ENCODE measurements around the gene KLF11.

KLF11 gene

DNA sequence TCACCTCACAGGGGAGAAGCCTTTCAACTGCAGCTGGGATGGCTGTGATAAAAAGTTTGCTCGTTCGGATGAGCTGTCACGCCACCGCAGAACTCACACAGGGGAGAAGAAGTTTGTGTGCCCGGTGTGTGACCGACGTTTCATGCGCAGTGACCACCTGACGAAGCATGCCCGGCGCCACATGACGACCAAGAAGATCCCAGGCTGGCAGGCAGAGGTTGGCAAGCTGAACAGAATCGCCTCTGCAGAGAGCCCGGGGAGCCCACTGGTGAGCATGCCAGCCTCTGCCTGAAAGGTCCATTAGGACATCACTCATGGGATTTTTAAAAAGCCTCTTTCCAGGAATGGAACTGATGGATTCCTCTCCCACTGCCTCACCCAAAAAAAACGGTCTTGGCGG is 8.9 kb downstream of the KLF11 start:
- no peak for DNase-seq (ENCODE audit: insufficient read length)
- TF ChIP-seq TAF1 (IDR thresholded peaks at IDR 0.05; ENCODE audit: borderline replicate concordance, low read depth, low read length) = no peak
- FAIRE-seq = no peak

DNA sequence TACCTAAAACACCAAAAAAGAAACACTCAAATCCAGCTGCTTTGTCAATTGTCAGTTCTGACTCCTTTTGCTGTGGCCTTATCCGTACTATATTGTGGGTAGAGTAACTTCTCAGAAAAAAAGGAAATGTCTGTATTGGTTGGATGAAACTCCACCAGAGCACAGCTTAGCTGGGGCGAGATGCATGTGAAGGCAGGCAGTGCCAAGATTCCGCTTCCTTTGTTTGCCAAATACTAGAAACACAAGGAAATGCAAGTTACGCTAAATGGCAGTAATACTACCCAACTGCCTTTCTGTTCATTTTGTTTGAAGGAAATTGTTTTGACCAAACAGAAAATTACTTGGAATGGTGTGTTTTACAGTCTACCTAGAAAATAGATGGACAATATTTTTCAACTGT is 10.0 kb downstream of the KLF11 start:
- TF ChIP-seq TAF1 (IDR thresholded peaks at IDR 0.05; ENCODE audit: borderline replicate concordance, low read depth, low read length) (no peak), POLR2AphosphoS5 (IDR thresholded peaks at IDR 0.05; ENCODE audit: low read depth, low read length) (no peak), POLR2A (IDR thresholded peaks at IDR 0.05; ENCODE audit: low read depth, low read length) (no peak)
- no peak for FAIRE-seq
- no peak for DNase-seq (ENCODE audit: insufficient read length)

DNA sequence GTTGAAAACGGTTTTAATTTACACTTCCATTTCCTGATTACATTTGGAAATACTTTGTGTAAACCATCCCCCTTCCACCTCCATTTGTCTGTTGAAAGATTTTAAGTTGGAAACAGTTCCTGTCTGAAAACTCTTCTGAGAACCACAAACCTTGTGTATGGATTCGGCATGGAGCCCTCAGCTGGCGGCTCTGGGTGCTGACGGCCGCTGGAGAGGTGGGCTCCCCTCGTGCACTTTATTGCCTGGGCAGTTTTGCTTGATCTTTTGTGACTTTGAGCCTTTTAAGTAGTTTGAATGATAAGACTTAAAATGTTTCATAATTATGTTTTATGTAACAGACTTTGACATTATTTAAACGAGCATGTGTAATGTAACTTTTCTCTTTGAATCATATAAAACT is 11.1 kb downstream of the KLF11 start:
- TF ChIP-seq TAF1 (IDR thresholded peaks at IDR 0.05; ENCODE audit: borderline replicate concordance, low read depth, low read length) (no peak), POLR2A (IDR thresholded peaks at IDR 0.05; ENCODE audit: low read depth, low read length) (no peak), POLR2AphosphoS5 (IDR thresholded peaks at IDR 0.05; ENCODE audit: low read depth, low read length) (no peak)
- no peak for FAIRE-seq
- DNase-seq (ENCODE audit: insufficient read length) = no peak

DNA sequence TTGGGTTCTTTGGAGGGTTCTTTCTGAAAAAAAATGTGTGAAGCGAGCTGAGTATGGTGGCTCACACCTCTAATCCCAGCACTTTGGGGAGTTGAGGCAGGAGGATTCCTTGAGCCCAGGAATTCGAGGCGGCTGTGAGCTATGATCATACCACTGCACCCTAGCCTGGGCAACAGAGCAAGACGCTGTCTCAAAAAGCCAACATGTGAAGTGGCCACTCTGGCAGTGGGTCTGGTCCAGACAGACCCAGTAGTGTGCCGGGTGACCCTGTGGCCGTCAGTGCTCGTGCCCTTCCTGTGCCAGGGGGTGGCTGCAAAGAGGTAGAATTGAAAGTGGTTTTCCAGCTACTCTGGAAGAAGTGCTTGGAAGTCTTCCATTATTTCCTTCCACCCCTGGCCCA is 11.6 kb downstream of the KLF11 start:
- TF ChIP-seq TAF1 (IDR thresholded peaks at IDR 0.05; ENCODE audit: borderline replicate concordance, low read depth, low read length) (no peak), POLR2AphosphoS5 (IDR thresholded peaks at IDR 0.05; ENCODE audit: low read depth, low read length) (no peak), POLR2A (IDR thresholded peaks at IDR 0.05; ENCODE audit: low read depth, low read length) (no peak)
- FAIRE-seq (no peak), DNase-seq (ENCODE audit: insufficient read length) (no peak)

DNA sequence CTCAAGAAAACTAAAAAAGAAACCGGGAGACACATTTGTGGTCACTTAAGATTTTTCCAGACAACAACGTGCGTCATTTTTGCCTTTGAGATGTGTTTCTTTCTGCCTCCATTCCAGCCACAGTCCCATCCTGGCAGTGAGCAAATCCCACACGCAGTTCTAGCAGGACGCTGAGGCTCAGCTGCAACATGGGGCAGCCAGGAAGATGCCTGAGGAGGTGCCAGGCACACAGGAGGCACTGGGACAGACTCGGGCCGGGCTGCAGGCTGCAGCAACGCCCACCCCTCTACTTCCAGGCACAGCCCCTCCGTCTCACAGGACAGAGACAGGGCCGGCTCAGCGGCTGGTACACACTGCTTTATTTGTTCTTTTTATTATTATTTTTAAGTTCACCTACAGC is 13.1 kb downstream of the KLF11 start:
- no peak for FAIRE-seq
- TF ChIP-seq POLR2A (IDR thresholded peaks at IDR 0.05; ENCODE audit: low read depth, low read length) = no peak
- TF ChIP-seq POLR2AphosphoS5 (IDR thresholded peaks at IDR 0.05; ENCODE audit: low read depth, low read length) = no peak
- no peak for TF ChIP-seq TAF1 (IDR thresholded peaks at IDR 0.05; ENCODE audit: borderline replicate concordance, low read depth, low read length)
- DNase-seq (ENCODE audit: insufficient read length) = no peak

DNA sequence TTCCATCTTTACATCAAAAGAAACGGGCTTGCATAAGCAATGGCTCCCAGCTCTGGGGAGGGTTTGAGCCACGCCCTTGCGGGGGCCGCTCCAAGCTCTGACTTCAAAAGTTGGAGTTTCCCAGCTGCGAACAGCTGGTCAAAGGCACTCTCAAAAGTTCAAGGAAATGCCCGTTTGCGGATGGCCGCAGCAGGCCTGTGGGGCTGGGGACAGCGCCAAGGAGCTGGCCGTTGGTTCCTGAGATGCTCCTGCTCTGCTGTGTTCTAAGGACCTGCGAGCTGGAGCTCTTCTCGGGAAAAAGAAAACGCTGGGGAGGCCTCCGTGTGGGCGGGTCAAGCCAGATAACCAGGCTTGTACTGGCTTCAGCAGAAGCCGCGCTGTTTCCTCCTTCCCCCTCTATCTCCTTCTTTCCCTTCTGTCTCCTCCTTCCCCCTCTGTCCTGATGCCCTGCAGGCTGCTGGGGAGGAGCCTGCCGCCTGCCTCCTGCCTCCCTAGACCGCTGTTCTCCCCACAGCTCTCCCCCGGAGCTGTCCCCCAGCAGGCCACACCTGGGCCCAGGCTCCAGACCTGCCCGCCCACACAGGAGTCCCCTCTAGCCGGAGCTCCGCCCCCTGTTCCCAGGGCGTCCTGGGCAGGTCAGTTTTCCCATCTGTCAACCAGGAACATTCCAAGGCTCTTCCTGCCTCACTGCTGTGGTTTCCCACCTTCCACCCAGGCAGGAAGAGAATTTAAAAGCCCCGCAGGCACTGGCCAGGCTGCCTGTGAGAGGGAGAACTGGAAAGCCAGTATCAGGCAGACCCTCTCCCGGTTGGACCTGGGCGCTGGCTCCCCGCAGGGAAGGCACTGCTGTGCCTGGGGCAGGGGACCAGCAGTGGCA is 14.1 kb downstream of the KLF11 start:
- no peak for DNase-seq (ENCODE audit: insufficient read length)
- TF ChIP-seq POLR2A (IDR thresholded peaks at IDR 0.05; ENCODE audit: low read depth, low read length) (no peak), POLR2AphosphoS5 (IDR thresholded peaks at IDR 0.05; ENCODE audit: low read depth, low read length) (no peak), TAF1 (IDR thresholded peaks at IDR 0.05; ENCODE audit: borderline replicate concordance, low read depth, low read length) (no peak)

DNA sequence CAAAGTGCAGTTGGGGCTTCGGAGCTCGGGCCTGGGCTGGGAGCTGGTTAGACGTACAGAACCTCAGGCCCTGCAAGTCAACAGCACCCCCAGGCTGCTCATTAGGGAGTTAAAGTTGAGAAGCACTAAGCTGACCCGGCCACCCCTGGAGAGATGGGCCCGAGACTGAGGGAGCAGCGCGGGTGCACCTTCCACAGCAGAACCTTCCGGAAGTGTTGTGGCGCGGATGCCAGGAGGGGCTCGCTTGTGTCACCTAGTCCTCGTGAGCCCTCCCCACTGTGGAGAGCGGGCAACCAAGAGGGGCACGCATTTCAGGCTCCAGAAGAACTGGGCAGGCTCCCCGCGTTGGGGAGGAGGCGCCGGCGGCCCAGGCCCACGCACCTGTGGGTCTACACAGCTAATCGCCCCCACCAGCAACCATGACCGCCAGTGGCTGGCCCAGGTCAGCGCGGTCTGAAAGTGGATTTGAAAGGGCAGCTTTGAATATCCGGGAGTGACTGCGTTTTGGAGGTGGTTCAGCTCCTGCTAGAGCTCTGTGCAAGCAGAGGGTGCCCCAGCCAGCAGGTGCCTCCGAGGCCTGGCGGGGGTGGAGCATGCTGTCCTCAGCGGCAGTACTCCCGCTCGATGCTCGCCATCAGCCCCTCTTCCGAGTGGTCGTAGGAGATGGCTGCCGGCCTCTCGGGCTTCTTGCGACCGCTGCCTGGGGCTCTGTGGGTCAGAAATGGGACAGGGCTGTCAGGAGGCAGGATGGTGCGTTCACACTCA is 15.1 kb downstream of the KLF11 start:
- TF ChIP-seq POLR2AphosphoS5 (IDR thresholded peaks at IDR 0.05; ENCODE audit: low read depth, low read length) (no peak), TAF1 (IDR thresholded peaks at IDR 0.05; ENCODE audit: borderline replicate concordance, low read depth, low read length) (no peak), POLR2A (IDR thresholded peaks at IDR 0.05; ENCODE audit: low read depth, low read length) (no peak)
- FAIRE-seq = no peak
- no peak for DNase-seq (ENCODE audit: insufficient read length)

More for the DNA sequence above, 14.1 kb downstream of the KLF11 start:
- no peak for FAIRE-seq

DNA sequence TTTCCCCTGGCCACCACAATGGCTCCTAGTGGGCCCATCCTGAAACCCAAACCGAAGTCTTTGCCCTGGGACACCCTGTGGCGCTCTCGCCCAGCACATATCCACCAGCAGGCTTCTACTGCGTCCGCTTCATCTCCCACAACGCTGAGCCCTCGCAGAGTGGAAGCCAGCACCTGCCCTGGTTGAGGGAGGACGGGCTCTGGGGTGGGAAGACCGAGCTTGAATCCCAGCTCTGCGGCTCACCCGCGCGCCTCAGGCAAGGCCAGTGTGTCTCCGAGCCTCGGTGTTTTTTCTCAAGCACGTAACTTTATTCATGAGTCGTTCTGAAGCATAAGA is 15.6 kb downstream of the KLF11 start:
- TF ChIP-seq POLR2A (IDR thresholded peaks at IDR 0.05; ENCODE audit: low read depth, low read length) (no peak), TAF1 (IDR thresholded peaks at IDR 0.05; ENCODE audit: borderline replicate concordance, low read depth, low read length) (no peak), POLR2AphosphoS5 (IDR thresholded peaks at IDR 0.05; ENCODE audit: low read depth, low read length) (no peak)
- no peak for FAIRE-seq

DNA sequence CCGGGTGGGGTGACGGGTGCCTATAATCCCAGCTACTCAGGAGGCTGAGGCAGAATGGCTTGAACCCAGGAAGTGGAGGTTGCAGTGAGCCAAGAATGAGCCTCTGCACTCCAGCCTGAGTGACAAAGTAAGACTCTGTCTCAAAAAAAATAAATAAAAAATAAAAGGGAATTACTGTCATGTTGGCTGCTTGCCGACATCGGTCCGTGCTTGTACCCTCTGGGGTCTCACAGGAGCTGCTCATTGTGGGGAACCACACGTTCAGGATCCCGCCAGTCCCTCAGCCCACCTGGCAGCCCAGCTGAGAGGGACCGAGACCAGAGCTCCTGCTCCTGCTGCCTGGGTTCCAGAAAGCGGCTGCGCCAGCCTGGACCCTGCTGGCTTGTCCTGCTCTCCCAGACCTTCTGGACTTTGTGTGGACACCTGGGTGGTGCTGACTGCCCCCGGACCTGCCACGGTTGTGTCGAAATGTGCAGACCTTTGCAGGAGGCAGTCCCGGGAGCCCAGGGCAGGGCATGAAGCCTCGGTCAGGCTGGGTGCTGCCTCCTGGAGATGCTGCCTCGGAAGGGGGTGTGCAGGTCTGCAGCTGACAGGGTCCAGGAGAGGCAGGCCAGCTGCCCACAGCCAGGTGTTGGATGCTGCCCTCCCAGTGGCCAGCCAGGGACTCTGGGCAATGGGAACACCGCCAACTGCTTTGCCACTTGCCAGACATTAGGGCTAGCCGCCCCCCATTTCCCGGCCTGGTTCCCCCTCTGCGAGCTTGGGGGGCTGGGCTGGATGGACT is 16.4 kb downstream of the KLF11 start:
- no peak for FAIRE-seq
- no peak for DNase-seq (ENCODE audit: insufficient read length)
- TF ChIP-seq TAF1 (IDR thresholded peaks at IDR 0.05; ENCODE audit: borderline replicate concordance, low read depth, low read length) = no peak
- no peak for TF ChIP-seq POLR2AphosphoS5 (IDR thresholded peaks at IDR 0.05; ENCODE audit: low read depth, low read length)
- no peak for TF ChIP-seq POLR2A (IDR thresholded peaks at IDR 0.05; ENCODE audit: low read depth, low read length)

More for the DNA sequence above, 15.6 kb downstream of the KLF11 start:
- no peak for DNase-seq (ENCODE audit: insufficient read length)

DNA sequence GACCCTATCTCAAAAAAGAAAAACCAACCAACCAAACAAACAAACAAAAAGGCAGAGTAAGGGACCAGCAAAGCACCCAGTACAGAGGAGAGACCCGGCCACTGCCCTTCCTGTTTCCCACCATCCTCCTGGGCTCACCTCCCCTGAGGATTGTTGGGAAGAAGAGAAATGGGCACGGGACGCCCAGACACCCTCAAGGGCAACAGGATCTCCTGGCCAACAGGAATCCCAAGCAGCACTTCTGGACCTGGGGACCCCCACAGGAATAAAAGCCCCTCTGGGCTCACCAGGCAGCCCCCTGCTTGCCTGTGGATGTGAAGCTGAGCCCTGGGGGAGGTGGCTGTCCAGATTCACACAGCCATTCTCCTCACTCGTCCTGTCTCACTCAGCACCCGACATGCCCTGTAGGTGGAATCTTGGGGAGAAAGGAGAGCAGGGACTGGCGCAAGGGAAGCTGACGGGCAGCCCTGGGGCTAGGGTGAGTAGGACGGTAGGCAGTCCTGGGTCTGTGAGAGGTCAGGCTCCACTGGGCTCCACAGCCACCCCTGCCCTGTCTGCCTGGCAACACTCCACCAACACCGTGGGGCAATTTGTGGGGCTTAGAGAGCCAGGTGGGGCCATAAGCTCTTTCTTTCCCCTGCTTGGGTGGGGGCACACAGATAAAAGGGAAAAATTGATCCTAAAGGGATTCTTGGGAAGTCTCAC is 18.0 kb downstream of the KLF11 start:
- FAIRE-seq (no peak), DNase-seq (ENCODE audit: insufficient read length) (no peak)
- TF ChIP-seq POLR2AphosphoS5 (IDR thresholded peaks at IDR 0.05; ENCODE audit: low read depth, low read length) (no peak), POLR2A (IDR thresholded peaks at IDR 0.05; ENCODE audit: low read depth, low read length) (no peak), TAF1 (IDR thresholded peaks at IDR 0.05; ENCODE audit: borderline replicate concordance, low read depth, low read length) (no peak)

DNA sequence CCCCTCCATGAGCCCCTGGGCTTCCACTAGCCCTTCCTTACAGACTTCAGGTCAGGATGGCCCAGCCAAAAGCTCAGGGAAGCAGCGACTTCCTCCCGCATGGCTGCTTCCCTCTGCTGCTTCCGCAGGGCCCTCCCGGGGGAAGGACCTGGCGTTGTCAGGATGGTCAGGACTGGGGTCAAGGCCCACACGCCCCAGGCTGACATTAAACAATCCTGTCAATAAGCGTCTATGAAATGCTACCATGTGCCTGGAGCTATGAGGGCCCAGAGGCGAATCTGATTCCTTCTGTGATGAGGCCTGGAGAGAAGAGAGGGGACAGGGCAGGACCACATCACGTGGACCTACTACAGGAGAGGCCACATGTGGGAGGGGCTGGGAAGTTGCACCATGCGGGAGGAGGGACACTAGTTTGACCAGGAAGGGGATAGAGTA is 19.6 kb downstream of the KLF11 start:
- FAIRE-seq = no peak
- TF ChIP-seq POLR2AphosphoS5 (IDR thresholded peaks at IDR 0.05; ENCODE audit: low read depth, low read length) = no peak
- no peak for TF ChIP-seq POLR2A (IDR thresholded peaks at IDR 0.05; ENCODE audit: low read depth, low read length)
- TF ChIP-seq TAF1 (IDR thresholded peaks at IDR 0.05; ENCODE audit: borderline replicate concordance, low read depth, low read length) = no peak
- DNase-seq (ENCODE audit: insufficient read length) = no peak
